OCI-LY7 (cell line): ENCODE data around the gene GARIN5B. TPM values are rescaled to one million over a fixed set of nuclear protein-coding genes. Genes with fewer than 3 reads are reported as not detected.

Source experiments
- BruUV-seq: library from RNA; stranded (reverse); fragments of 400-500 nt; replicated peaks from 2 replicates; lab custom pipeline; 2021; lab: Mats Ljungman, UMichigan
- CTCF ChIA-PET: fragments of 300-600 bp; sonication (Branson Sonifier 250); formaldehyde crosslinking; loops from one replicate; lab custom pipeline; 2022; ENCODE audit warnings: antibody characterized with exemption; ENCODE audit not compliant: unreplicated experiment; lab: Charles Lee
- POLR2A ChIA-PET: fragments of 300-600 bp; sonication (Branson Sonifier 250); formaldehyde crosslinking; loops from one replicate; lab custom pipeline; 2022; ENCODE audit warnings: antibody characterized with exemption; lab: Charles Lee
- DNase-seq: peaks from one replicate; pipeline ENCODE4 v3.0.0-alpha.2; 2015; ENCODE audit warnings: low spot score
- H2AFZ ChIP-seq: fragments of 200-600 bp; sonication (generic), shearing (Covaris generic); 2 replicates; pipeline ENCODE4 v1.6.1; 2014; ENCODE audit warnings: mild to moderate bottlenecking, antibody characterized with exemption, low read length, moderate library complexity
- H3K27ac ChIP-seq: fragments of 200-600 bp; sonication (generic); 2 replicates; pipeline ENCODE4 v1.5.1; 2014; ENCODE audit warnings: mixed run types, low read depth, mild to moderate bottlenecking, moderate library complexity, low read length, inconsistent platforms; ENCODE audit not compliant: poor library complexity, severe bottlenecking
- H3K36me3 ChIP-seq: fragments of 200-600 bp; sonication (generic); 2 replicates; pipeline ENCODE4 v1.6.1; 2014; ENCODE audit warnings: mild to moderate bottlenecking, antibody characterized with exemption, low read length, moderate library complexity, mixed read lengths; ENCODE audit not compliant: insufficient read depth
- H3K4me1 ChIP-seq: fragments of 200-600 bp; sonication (generic); 2 replicates; pipeline ENCODE4 v1.5.1; 2014; ENCODE audit warnings: mild to moderate bottlenecking, low read length; ENCODE audit not compliant: insufficient read depth, poor library complexity, severe bottlenecking
- H3K4me2 ChIP-seq: fragments of 200-600 bp; sonication (generic); 2 replicates; pipeline ENCODE4 v1.6.1; 2014; ENCODE audit warnings: mild to moderate bottlenecking, low read length
- H3K4me3 ChIP-seq: fragments of 200-600 bp; sonication (generic); 2 replicates; pipeline ENCODE4 v1.5.1; 2014; ENCODE audit warnings: mild to moderate bottlenecking, low read depth, low read length; ENCODE audit not compliant: poor library complexity, severe bottlenecking
- H3K79me2 ChIP-seq: fragments of 200-600 bp; sonication (generic); 2 replicates; pipeline ENCODE4 v1.6.1; 2016; ENCODE audit warnings: low read depth, mild to moderate bottlenecking, low read length, moderate library complexity, mixed read lengths; ENCODE audit not compliant: insufficient read depth
- H3K9me2 ChIP-seq: fragments of 200-600 bp; sonication (generic); 2 replicates; pipeline ENCODE4 v1.6.1; 2016; ENCODE audit warnings: mild to moderate bottlenecking, low read length, mixed read lengths; ENCODE audit not compliant: insufficient read depth
- H3K9me3 ChIP-seq: fragments of 200-600 bp; sonication (generic); 2 replicates; pipeline ENCODE4 v1.6.1; 2014; ENCODE audit warnings: mild to moderate bottlenecking, mixed run types, low read length, mixed read lengths
- H4K20me1 ChIP-seq: fragments of 200-600 bp; sonication (generic); 2 replicates; pipeline ENCODE4 v1.6.1; 2014; ENCODE audit warnings: mild to moderate bottlenecking, antibody characterized with exemption, low read length, moderate library complexity, mixed read lengths; ENCODE audit not compliant: insufficient read depth
- CTCF ChIP-seq: fragments of 200-600 bp; sonication (generic); conservative IDR thresholded peaks from 2 replicates; pipeline ENCODE4 v1.5.1; 2014; ENCODE audit warnings: mild to moderate bottlenecking, antibody characterized with exemption, low read length, moderate library complexity, mixed read lengths
- EZH2phosphoT487 ChIP-seq: fragments of 200-600 bp; sonication (generic); IDR thresholded peaks from 2 replicates; pipeline ENCODE4 v1.6.1; 2018; ENCODE audit warnings: low read depth, borderline replicate concordance, mild to moderate bottlenecking, mixed run types, antibody characterized with exemption, low read length, moderate library complexity, mixed read lengths
- intact Hi-C: fragments of 100-400 bp; cut with micrococcal nuclease; formaldehyde crosslinking; loops from one replicate; pipeline ENCODE4 v1.10.0; 2022; ENCODE audit not compliant: unreplicated experiment
- total RNA-seq, 2 experiments: library from RNA; depleted of rRNA in 1 of 2; stranded (reverse); fragments of >200 nt in 1 of 2; shearing (Covaris generic) in 1 of 2; gene quantifications; 2 replicates each; pipeline ENCODE4 v1.2.3, GENCODE V29; 2014 to 2022

Gene GARIN5B
- total RNA-seq, 2 experiments from 2014 or later, result not detected

- Histone ChIP-seq H3K9me2 (no peaks in the 10 kb centered on the region), H3K4me3 (peak overlapping the region; percentile 89), H3K9me3 (no peaks in the 10 kb centered on the region), H3K4me2 (peak overlapping the region; percentile 99), H2AFZ (no peak overlapping the region), H3K79me2 (no peaks in the 10 kb centered on the region), H3K4me1 (peaks cover 28% of the 10 kb centered on the region), H4K20me1 (no peaks in the 10 kb centered on the region), H3K36me3 (no peaks in the 10 kb centered on the region), H3K27ac (no peak overlapping the region)
- intact Hi-C loops, result loop anchor here (1.0 kb wide), 1 partner anchor 81 kb away; the partner anchor contains the start of gene PPP6R1
- ChIA-PET CTCF (no interaction called here), POLR2A (interaction anchor here (0.6 kb wide), 1 partner anchor 13 kb away, joined by 5 read pairs; no protein-coding TSS in a partner anchor)
- TF ChIP-seq EZH2phosphoT487 (no peak), CTCF (peak; percentile 67)
- DNase-seq, result no peak
- BruUV-seq, result no TSS peak
These were observed 22.3 kb downstream of the GARIN5B start for GRCh38 chr19:55340784-55341147.

GRCh38 chr19:55339889-55340783 is 22.9 kb downstream of the GARIN5B start:
- POLR2A ChIA-PET, result interaction anchor here (0.5 to 1.5 kb wide), 8 partner anchors 13 to 294 kb away, joined by 3 to 7 read pairs (median 3); partner anchors contain the start of gene TMEM238
- no TSS peak for BruUV-seq

More at GRCh38 chr19:55339889-55340783, 22.9 kb downstream of the GARIN5B start:
- Histone ChIP-seq H3K4me1 (peaks cover 28% of the 10 kb centered on the region), H3K27ac (peak overlapping the region; percentile 53), H3K36me3 (no peaks in the 10 kb centered on the region), H3K9me2 (no peaks in the 10 kb centered on the region), H4K20me1 (no peaks in the 10 kb centered on the region), H3K9me3 (no peaks in the 10 kb centered on the region), H3K4me2 (peak overlapping the region; percentile 99), H3K79me2 (no peaks in the 10 kb centered on the region), H3K4me3 (peak overlapping the region; percentile 89), H2AFZ (no peak overlapping the region)
- CTCF ChIA-PET, result interaction anchor here (0.5 to 1.0 kb wide), 3 partner anchors 9 to 781 kb away, joined by 5 to 7 read pairs (median 6); partner anchors contain the start of gene ZNF787
- TF ChIP-seq EZH2phosphoT487, result no peak
- TF ChIP-seq CTCF, result no peak
- DNase-seq, result no peak
- intact Hi-C loops, result loop anchor here (2.0 to 5.0 kb wide), 2 partner anchors 29 to 38 kb away; no protein-coding TSS in a partner anchor
